Naive B cell (primary cell): ENCODE results near the gene NOC4L. TPM values are rescaled to one million over a fixed set of nuclear protein-coding genes. Genes with fewer than 3 reads are reported as not detected.
"Not testable (repeated sequence)": the region's sequence is repeated elsewhere in the genome, so short reads cannot be mapped to it uniquely, and the experiment has no call there.

Experiments used
- ATAC-seq, 2 donors: fragments of 150-1000 bp; cut with Tn5 transposase; 2 replicates each; pipeline ENCODE4 v1.10.0; 2021; ENCODE audit warnings: low read depth in 2 of 2, mild to moderate bottlenecking in 2 of 2, moderate library complexity in 2 of 2
- DNase-seq: peaks from one replicate; pipeline ENCODE4 v3.0.0; 2022
- H3K27ac Mint-ChIP-seq, 6 donors: one replicate each; pipeline ENCODE4 v1.8.0; 2020 to 2022; ENCODE audit warnings: mild to moderate bottlenecking in 6 of 6, mixed read lengths in 6 of 6, moderate library complexity in 5 of 6, inconsistent platforms in 2 of 6
- H3K27me3 Mint-ChIP-seq, 3 donors: one replicate each; pipeline ENCODE4 v1.8.0; 2021 to 2022; ENCODE audit warnings: mixed read lengths in 3 of 3, mild to moderate bottlenecking in 1 of 3
- H3K36me3 Mint-ChIP-seq, 2 donors: one replicate each; pipeline ENCODE4 v1.8.0; 2020 to 2022; ENCODE audit warnings: mixed read lengths in 2 of 2, inconsistent platforms in 1 of 2, mild to moderate bottlenecking in 1 of 2
- H3K4me1 Mint-ChIP-seq, 3 donors: one replicate each; pipeline ENCODE4 v1.8.0; 2020 to 2022; ENCODE audit warnings: mixed read lengths in 3 of 3, inconsistent platforms in 1 of 3, mild to moderate bottlenecking in 1 of 3, moderate library complexity in 1 of 3
- H3K4me3 Mint-ChIP-seq, 8 donors: one replicate each; pipeline ENCODE4 v1.8.0; 2020 to 2022; ENCODE audit warnings: mild to moderate bottlenecking in 8 of 8, mixed read lengths in 8 of 8, moderate library complexity in 8 of 8, inconsistent platforms in 2 of 8
- H3K9me3 Mint-ChIP-seq, 7 donors: one replicate each; pipeline ENCODE4 v1.8.0; 2020 to 2022; ENCODE audit warnings: mixed read lengths in 7 of 7, mild to moderate bottlenecking in 5 of 7, inconsistent platforms in 2 of 7, moderate library complexity in 1 of 7
- polyA plus RNA-seq, 6 donors: library from polyadenylated mRNA; unstranded; fragments of 300-500 nt; fragmentation: Illumina TruSeq; gene quantifications; one replicate each; pipeline ENCODE4 v1.2.3, GENCODE V29; 2021; ENCODE audit warnings: low read depth in 6 of 6

NOC4L gene
- polyA plus RNA-seq, 6 donors from 2014 or later: 19.1 to 26.4 (median 24.1) TPM

- no peaks in the 10 kb centered on the region for H3K4me1 Mint-ChIP-seq
- H3K9me3 Mint-ChIP-seq: peaks cover 0 to 12% (median 7%) of the 10 kb centered on the region in 7 donors
- no peak overlapping the region for H3K4me3 Mint-ChIP-seq
- no peak for DNase-seq
- H3K27ac Mint-ChIP-seq: no peak overlapping the region
- ATAC-seq: no peak
- peaks cover 8 to 14% of the 10 kb centered on the region in 2 donors for H3K36me3 Mint-ChIP-seq
- H3K27me3 Mint-ChIP-seq: no peaks in the 10 kb centered on the region
These were observed 13.0 kb upstream of the NOC4L start for GRCh38 chr12:132131229-132131628.

- Mint-ChIP-seq H3K4me1 (no peaks in the 10 kb centered on the region), H3K9me3 (peaks cover 0 to 12% (median 7%) of the 10 kb centered on the region in 7 donors), H3K36me3 (peaks cover 8 to 10% of the 10 kb centered on the region in 2 donors), H3K27ac (no peak overlapping the region), H3K4me3 (no peak overlapping the region), H3K27me3 (no peaks in the 10 kb centered on the region)
- ATAC-seq (no peak), DNase-seq (no peak)
These were observed 12.3 kb upstream of the NOC4L start for GRCh38 chr12:132131952-132132351.

GRCh38 chr12:132132609-132133430, 11.4 kb upstream of the NOC4L start:
- no peak overlapping the region for H3K4me3 Mint-ChIP-seq
- H3K27me3 Mint-ChIP-seq: no peaks in the 10 kb centered on the region
- peaks cover 0 to 5% (median 0%) of the 10 kb centered on the region in 3 donors for H3K4me1 Mint-ChIP-seq
- ATAC-seq (no peak), DNase-seq (no peak)
- peaks cover 5 to 8% of the 10 kb centered on the region in 2 donors for H3K36me3 Mint-ChIP-seq
- H3K27ac Mint-ChIP-seq: no peak overlapping the region
- peaks cover 0 to 12% (median 6%) of the 10 kb centered on the region in 7 donors for H3K9me3 Mint-ChIP-seq

GRCh38 chr12:132133952-132134652, 10.2 kb upstream of the NOC4L start:
- no peak for ATAC-seq
- peaks cover 0 to 7% (median 0%) of the 10 kb centered on the region in 3 donors for H3K4me1 Mint-ChIP-seq

GRCh38 chr12:132134653-132135183, 9.5 kb upstream of the NOC4L start:
- H3K36me3 Mint-ChIP-seq, ATAC-seq, H3K9me3 Mint-ChIP-seq, H3K27me3 Mint-ChIP-seq, H3K27ac Mint-ChIP-seq, H3K4me1 Mint-ChIP-seq, H3K4me3 Mint-ChIP-seq, DNase-seq: not testable (repeated sequence)

More at GRCh38 chr12:132133952-132134652, 10.2 kb upstream of the NOC4L start:
- Mint-ChIP-seq H3K27me3 (no peaks in the 10 kb centered on the region), H3K9me3 (peaks cover 0 to 5% (median 0%) of the 10 kb centered on the region in 7 donors), H3K27ac (peak overlapping the region in 1 of 6 donors; percentile 4), H3K36me3 (no peaks in the 10 kb centered on the region), H3K4me3 (no peak overlapping the region)
- DNase-seq: no peak

GRCh38 chr12:132136226-132136625, 8.0 kb upstream of the NOC4L start:
- not testable (repeated sequence) for DNase-seq, H3K36me3 Mint-ChIP-seq, H3K9me3 Mint-ChIP-seq, H3K27ac Mint-ChIP-seq, H3K4me1 Mint-ChIP-seq, H3K27me3 Mint-ChIP-seq, ATAC-seq
- H3K4me3 Mint-ChIP-seq: peak overlapping the region in 1 of 8 donors; percentile 6

- H3K4me3 Mint-ChIP-seq: peak overlapping the region in 1 of 8 donors; percentile 63
- H3K27ac Mint-ChIP-seq: peak overlapping the region in 1 of 6 donors; percentile 44
- peaks cover 0 to 7% (median 0%) of the 10 kb centered on the region in 3 donors for H3K4me1 Mint-ChIP-seq
- H3K36me3 Mint-ChIP-seq: no peaks in the 10 kb centered on the region
- no peaks in the 10 kb centered on the region for H3K27me3 Mint-ChIP-seq
- ATAC-seq (no peak), DNase-seq (no peak)
- H3K9me3 Mint-ChIP-seq: no peaks in the 10 kb centered on the region
These were observed 6.7 kb upstream of the NOC4L start for GRCh38 chr12:132137483-132138125.

- no peaks in the 10 kb centered on the region for H3K9me3 Mint-ChIP-seq
- no peaks in the 10 kb centered on the region for H3K27me3 Mint-ChIP-seq
- no peaks in the 10 kb centered on the region for H3K36me3 Mint-ChIP-seq
- ATAC-seq: no peak
- H3K27ac Mint-ChIP-seq: no peak overlapping the region
- H3K4me1 Mint-ChIP-seq: peaks cover 3 to 15% (median 6%) of the 10 kb centered on the region in 3 donors
- DNase-seq: no peak
- peak overlapping the region in 2 of 8 donors; percentile 12 for H3K4me3 Mint-ChIP-seq
These were observed 5.1 kb upstream of the NOC4L start for GRCh38 chr12:132138941-132139871.

- H3K4me1 Mint-ChIP-seq: peaks cover 10 to 19% (median 11%) of the 10 kb centered on the region in 3 donors
- H3K9me3 Mint-ChIP-seq: no peaks in the 10 kb centered on the region
- no peak overlapping the region for H3K27ac Mint-ChIP-seq
- H3K36me3 Mint-ChIP-seq: no peaks in the 10 kb centered on the region
- no peaks in the 10 kb centered on the region for H3K27me3 Mint-ChIP-seq
- H3K4me3 Mint-ChIP-seq: peak overlapping the region in 3 of 8 donors; percentile 12 to 45 (median 12)
- ATAC-seq: no peak
- no peak for DNase-seq
These were observed 4.3 kb upstream of the NOC4L start for GRCh38 chr12:132139912-132140311.

- Mint-ChIP-seq H3K4me3 (peak overlapping the region in 1 of 8 donors; percentile 45), H3K27ac (no peak overlapping the region), H3K36me3 (no peaks in the 10 kb centered on the region), H3K9me3 (no peaks in the 10 kb centered on the region), H3K27me3 (no peaks in the 10 kb centered on the region), H3K4me1 (peaks cover 15 to 24% (median 16%) of the 10 kb centered on the region in 3 donors)
- DNase-seq (no peak), ATAC-seq (no peak)
These were observed 3.8 kb upstream of the NOC4L start for GRCh38 chr12:132140501-132140900.

GRCh38 chr12:132140918-132141841, 3.1 kb upstream of the NOC4L start:
- no peak overlapping the region for H3K27ac Mint-ChIP-seq
- ATAC-seq: no peak

More at GRCh38 chr12:132140918-132141841, 3.1 kb upstream of the NOC4L start:
- peak overlapping the region in 2 of 8 donors; percentile 51 to 54 for H3K4me3 Mint-ChIP-seq
- H3K36me3 Mint-ChIP-seq: no peaks in the 10 kb centered on the region
- peaks cover 22 to 31% (median 22%) of the 10 kb centered on the region in 3 donors for H3K4me1 Mint-ChIP-seq
- DNase-seq: no peak
- H3K9me3 Mint-ChIP-seq: no peaks in the 10 kb centered on the region
- no peaks in the 10 kb centered on the region for H3K27me3 Mint-ChIP-seq
